Middle frontal gyrus (tissue), 1 donor: ENCODE results near the gene ARHGAP23.
"Not testable (repeated sequence)": the region's sequence is repeated elsewhere in the genome, so short reads cannot be mapped to it uniquely, and the experiment has no call there.

Experiments
- DNase-seq: peaks from one replicate; pipeline ENCODE4 v3.0.0-alpha.2; 2015; ENCODE audit warnings: low spot score; ENCODE audit errors: extremely low spot score

Gene ARHGAP23

DNA sequence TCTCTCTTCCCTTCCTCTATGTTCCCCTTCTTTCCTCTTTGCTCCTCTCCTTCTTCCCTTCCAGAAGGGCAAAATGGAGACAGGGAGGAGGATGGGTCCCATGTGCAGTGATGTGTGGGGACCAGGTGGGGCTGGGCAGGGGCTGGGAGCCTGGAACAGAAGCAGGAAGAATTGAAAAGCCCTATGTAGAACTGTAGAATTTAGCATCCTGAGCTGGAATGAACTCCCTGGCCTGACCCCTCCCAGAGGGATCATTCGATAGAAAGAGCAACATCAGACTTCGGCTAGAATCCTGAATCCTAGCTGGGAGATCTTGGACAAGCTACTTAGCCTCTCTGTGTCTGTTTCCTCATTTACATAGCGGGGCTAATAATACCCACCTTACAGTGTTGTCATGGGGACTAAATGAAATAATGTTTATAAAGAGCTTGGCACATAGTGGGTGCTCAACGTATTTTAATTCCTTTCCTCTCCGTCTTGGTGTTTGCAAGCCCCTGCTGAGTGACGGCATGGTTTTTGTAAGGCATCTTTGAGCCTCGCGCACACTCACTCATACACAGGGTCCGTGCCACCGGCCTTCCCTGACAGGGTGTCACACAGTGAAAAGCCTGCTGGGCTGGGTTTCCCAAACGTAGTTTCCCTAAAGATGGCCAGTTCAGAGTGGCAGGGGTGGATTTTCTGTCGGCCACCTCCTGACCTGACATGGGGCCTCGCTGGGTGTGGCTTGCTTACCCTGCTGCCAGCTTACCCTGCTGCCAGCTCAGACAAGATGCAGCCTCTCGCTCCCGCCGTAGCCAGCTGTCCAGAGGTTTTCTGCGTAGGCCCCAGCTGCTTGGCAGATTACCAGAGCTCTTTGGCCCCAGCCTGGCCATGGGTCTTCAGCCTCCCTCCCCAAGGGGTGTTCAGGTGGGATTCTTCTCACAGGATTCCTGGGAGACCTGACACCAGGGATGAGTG is 6.1 kb upstream of the ARHGAP23 start:
- DNase-seq = no peak

DNA sequence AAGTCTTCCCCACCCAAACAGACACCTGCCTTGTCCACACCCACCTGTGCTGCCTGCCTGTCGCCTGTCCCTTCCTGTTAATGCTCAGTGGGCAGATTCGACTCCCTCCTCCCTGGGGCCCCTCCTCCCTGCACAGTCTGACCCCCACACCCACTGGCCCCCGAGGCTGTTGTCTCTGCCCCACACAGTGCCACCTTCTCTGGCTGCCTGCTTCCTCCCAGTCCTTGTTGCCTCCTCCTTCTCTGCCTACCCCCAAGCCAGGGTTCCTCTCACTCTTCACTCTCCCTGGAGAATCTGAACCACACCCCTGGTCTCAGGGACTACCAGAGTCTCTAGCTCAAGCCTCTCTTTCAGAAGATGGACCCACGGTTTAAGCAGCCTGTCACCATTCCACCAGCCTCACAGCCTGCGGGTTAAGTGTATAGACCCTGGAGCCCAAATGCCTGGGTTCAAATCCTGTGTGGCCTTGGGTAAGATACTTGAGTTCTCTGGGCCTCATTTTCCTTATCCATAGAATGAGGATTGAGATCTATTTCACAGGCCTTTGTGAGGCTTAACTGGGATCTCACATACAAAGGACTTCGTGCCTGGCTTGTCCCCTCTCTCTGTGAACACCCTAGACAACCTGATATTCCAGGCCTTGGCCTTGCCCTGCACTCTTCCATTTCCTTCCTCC is 3.8 kb upstream of the ARHGAP23 start:
- DNase-seq = no peak

DNA sequence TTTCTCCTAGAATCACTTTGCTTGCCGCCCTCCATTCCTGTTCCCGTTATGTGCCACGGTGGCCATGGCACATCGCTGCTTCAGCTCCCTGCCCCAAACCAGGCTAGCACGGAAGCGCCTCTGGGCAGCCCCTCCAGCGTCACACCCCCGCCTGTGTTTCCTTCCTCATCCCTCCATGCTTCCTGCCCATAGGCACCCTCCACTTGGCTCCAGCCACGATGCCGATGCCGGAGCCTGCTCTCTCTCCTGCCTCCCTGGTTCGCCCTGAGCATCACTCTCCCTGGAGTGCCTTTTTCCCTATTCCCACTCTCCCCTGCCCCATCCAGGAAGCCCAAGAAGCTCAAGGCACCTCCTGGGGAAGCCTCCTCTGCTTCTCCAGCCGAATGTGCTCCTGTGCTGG is 3.2 kb upstream of the ARHGAP23 start:
- DNase-seq = no peak

DNA sequence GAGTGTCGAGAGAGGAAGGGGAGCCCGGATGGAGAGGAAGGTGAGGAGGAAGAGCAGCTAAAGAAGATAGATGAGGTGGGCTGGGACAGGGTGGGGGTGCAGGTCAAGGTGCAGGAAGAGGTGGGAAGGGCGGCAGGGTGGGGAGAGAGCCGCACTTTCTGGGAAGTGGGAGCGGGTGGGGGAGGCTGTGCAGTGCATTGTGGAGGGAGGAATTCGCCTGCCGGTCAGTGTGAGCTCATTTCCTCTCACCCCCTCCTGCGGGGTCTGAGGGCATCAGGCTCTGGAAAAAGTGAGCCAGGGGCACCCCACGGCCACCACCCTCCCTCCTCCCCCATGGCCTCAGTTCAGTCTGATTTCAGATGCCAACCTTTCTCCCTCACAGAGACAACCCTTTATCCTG is 2.5 kb upstream of the ARHGAP23 start:
- no peak for DNase-seq

DNA sequence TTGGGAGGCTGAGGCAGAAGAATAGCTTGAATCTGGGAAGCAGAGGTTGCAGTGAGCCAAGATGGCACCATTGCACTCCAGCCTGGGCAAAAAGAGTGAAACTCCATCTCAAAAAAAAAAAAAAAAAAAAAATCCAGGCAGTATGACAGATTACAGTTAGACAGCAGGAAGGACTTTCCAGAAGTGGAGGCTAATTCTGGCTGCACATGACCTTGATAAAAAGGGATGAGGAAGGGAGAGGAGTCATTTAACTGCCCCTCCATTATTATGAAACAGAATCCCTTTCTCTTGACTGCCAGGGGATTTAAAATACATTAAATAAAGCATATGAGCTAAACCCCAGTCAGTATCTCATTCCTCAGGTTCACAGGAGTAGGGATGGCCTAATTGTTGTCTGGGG is 1.8 kb upstream of the ARHGAP23 start:
- no peak for DNase-seq

DNA sequence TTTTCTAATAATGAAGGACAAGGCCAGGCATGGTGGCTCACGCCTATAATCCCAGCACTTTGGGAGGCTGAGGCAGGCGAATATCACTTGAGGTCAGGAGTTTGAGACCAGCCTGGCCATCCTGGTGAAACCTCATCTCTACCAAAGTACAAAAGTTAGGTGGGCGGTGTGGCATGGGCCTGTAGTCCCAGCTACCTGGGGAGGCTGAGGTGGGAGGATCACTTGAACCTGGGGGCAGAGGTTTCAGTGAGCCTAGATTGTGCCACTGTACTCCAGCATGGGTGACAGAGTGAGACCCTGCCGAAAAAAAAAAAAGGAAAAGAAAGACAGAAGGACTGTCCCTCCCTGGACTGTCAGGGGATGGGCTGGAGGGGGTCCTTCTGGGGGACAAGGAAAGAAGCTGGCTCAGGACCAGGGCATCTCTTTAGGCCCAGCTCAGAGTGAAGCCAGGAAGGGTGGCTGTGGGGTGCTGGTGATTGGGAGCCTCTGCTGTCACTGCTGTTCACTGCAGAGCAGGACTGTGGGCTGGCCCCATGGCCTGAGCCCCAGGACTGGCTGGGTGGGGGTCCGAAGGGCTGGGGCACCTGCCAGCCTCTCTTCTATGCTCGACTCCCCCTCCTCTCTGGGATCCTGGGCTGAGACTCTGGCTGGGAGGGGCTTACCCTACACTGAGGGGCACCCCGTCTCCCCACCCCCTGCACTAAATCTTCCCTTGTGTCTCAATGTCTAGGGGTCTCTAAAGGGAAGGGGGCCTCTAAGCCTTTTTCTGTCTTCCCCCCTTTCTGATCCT is 909 bp upstream of the ARHGAP23 start:
- DNase-seq = no peak

DNA sequence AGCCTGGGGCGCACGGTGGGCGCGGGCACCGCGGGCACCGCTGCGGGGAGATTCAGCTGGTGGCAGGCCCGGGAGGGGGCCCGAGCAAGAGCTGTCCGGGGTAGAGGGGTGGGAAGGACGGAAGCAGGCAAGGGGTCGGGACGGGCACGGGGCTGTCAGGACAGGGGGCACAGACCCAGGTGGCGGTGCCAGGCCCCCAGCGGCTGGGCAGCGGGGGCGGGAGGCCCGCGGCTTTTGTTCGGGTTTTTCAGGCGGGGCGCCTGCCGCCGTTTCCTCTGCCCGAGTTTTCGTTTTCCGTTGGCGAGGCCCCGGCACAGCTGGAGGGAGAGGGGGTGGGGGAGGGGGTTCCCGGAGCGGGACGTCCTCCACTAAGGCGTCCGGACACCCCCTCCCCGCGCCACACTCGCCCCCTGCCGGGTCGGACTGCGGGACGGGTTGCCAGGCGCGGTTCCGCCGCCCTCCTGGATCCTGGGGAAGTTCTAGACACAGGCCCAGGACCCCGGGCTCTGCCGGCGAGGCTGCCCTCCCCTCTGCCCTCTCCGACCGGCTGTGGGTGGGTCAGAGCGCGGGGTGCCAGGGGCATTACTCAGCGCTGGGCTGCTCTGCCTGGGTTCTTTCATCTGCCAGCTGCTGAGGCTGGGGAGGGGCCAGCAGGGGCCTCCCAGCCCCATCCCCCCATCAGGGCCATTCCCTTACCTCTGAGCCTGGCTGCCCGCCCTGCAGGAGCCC is 543 bp downstream of the ARHGAP23 start:
- peak; percentile 24 for DNase-seq

DNA sequence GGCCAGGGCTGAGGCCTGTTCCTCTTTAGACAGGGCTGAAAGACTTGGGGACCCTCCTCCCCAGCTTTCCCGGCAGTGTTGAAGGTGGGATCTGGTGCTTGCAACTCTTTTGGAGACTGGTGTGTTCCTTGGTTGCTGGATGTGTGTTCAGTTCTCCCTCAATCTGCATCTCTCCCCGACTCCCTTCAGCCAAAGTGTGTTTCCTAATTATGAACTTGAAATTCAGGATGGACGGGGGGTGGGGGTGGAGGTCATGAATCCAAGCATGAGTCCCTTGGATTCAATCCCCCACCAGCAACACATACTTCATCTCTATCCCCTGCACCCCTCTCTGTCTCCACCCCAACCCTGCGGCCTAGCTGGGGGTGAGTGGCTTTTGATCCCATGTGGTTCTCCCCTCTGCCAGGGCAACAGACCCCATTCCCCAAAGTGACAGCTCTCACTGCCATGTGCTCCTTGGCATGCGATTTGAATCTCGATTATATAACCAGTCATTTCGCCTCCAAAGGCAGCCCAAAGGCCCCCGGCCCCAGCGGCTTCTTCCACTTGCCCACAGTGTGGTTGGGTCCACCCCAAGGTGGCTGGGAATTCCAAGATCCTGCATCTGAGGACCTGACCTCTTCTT is 1.3 kb downstream of the ARHGAP23 start:
- DNase-seq = no peak

DNA sequence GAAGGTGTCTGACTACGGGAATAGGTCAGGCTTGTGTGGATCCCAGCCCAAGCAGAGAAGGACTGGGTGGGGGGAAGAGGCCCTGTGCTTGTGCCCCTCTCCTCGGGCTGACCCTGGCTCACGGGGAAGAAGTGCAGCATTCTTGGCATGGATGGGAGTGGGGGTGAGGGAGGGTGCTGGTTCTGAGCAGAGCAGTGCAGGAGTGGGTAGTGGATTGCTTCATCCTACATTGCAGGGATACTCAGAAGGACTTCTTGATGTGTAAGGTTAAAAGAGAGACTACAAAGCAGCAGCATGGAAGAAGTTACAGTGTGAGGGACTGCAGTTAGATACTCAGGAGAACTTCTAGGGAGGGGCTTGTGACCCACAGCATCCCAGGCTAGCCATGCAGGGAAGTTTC is 2.1 kb downstream of the ARHGAP23 start:
- no peak for DNase-seq

DNA sequence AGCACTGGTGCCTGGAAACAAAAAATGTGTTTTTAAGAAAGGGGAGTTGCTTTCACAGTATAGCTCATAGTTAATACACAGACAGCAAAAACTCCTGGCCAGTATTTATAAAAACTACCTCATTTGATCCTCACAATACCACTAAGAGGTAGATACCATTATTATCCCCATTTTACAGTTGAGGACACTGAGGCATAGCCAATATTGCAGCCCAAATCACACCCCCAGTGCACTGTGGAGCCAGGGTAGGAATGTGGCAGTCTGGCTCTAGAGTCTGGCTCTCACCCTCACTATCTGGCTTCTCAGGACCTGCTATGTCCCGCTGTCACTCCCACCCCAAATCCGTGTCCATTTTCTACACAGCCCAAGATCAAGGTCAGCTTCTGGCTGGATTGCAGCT is 2.6 kb downstream of the ARHGAP23 start:
- DNase-seq = no peak

DNA sequence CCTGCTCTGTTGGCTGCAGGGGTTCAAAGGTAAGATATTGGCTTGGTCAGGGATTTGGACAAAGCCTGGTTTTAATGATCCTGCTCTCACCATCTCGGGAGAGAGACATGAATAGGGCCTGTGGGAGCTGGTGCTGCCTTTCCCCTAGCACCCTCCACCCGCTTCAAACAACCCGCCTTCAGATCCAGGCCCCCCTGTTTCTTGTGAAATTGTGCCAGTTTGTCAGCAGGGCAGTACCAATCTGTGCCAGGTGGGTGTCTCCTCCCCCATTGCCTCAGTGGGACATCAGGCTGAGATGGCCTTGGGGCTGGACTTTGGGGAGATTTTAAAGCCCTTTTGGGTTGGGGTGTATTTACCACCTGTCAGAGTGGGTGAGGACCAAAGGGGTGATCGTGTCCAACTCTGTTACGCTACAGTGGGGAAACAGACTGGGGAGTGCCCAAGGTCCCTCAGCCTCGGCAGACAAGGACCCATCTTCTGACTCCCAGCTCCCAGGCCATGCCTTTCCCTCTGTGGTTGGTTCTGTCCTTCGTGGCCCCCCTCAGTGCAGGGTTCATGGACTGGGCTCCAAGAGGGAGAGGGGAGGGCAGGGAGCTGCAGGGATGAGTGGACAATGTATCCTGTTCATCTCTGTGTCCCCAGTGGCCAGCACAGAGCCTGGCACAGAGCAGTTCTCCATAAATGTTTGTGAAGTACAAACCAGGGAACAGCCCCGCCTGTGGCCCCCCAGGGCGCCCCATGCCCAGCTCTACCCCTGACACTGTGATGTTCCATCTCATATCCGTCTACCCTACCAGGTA is 3.3 kb downstream of the ARHGAP23 start:
- peak; percentile 71 for DNase-seq

DNA sequence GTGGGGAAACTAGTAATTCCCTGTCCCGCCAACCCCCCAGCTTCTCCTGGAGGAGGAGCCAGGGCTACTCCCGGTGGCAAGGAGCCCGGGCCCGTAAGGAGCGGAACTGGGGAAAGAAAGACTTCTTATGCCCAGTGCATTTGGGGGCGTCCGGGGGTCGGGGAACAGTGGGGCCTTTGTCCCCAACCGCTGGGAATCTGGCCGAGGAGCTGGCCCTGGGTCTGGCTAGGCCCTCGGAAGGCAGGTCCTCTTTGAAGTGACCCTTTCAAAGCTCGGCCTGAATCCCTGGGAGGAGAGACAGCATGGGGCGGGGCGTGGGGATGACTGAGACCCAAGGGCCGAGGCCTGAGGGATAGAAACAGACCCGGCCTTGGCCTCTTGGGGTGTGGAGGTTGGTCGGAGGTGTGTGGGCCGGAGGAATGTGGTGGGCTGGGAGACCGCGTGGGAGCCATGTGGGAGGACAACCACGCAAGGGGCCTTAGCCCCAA is 6.0 kb downstream of the ARHGAP23 start:
- DNase-seq = no peak

DNA sequence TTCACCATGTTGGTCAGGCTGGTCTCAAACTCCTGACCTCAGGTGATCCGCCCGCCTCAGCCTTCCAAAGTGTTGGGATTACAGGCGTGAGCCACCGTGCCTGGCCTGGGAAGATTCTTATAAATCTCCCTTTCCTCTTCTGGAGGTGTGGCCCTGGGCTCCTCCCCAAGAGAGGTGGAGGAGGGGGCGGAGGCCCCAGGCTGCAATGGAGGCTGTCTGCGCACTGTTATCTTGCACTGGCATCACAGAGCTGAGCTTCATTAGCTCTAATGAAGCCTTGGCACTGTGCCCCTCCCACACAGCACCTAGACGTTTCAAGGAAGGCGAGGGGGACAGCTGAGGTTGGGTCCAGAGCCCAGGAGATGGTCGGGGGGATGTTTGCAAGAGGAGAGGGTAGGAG is 7.5 kb downstream of the ARHGAP23 start:
- no peak for DNase-seq

DNA sequence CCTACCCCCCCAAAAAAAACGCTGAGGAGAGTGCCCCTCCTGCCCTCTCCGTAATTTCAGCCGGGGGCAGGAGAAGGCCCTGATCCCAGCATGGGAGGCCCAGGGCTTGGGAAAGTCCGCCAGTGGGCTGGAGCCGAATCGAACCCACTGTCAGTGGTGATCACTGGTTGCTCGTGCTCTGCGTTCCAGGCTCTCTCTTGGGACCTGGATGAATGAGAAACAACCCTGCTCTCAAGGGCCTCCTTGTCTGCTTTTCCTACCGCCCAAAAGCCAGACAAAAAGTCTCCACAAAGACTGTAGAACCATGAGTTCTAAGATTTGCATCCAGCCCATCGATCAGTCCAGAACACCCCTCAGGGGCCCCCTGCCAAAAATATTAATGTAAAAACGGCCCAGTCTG is 8.1 kb downstream of the ARHGAP23 start:
- no peak for DNase-seq

DNA sequence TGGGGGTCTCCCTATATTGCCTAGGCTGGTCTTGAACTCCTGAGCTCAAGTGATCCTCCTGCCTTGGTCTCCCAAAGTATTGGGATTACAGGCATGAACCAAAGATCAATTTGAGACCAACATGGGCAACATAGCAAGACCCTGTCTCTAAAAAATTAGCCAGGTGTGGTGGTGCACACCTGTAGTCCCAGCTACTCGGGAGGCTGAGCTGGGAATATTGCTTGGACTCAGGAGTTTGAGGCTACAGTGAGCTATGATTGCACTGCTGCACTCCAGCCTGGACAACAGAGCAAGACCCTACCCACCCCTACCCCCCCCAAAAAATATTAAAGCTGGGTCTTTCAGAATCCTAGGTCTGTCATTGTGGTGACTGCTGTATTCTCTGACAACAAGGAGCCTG is 9.0 kb downstream of the ARHGAP23 start:
- not testable (repeated sequence) for DNase-seq

DNA sequence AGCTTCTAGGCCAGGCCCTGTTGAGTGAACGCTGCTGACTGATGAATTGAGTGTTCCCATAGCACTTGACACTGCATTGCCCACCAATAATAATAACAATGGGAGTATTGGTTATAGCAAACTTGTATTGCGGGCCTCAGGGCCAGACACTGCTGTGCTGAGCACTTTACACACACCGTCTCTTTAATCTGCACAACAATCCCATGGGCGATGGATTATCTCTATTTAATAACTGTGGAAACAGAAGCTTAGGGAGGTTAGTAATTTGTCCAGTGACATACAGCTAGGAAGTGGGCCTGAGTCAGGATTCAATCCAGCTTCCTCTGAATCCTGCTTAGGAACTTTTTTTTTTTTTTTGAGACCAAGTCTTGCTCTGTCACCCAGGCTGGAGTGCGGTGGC is 11.2 kb downstream of the ARHGAP23 start:
- no peak for DNase-seq

DNA sequence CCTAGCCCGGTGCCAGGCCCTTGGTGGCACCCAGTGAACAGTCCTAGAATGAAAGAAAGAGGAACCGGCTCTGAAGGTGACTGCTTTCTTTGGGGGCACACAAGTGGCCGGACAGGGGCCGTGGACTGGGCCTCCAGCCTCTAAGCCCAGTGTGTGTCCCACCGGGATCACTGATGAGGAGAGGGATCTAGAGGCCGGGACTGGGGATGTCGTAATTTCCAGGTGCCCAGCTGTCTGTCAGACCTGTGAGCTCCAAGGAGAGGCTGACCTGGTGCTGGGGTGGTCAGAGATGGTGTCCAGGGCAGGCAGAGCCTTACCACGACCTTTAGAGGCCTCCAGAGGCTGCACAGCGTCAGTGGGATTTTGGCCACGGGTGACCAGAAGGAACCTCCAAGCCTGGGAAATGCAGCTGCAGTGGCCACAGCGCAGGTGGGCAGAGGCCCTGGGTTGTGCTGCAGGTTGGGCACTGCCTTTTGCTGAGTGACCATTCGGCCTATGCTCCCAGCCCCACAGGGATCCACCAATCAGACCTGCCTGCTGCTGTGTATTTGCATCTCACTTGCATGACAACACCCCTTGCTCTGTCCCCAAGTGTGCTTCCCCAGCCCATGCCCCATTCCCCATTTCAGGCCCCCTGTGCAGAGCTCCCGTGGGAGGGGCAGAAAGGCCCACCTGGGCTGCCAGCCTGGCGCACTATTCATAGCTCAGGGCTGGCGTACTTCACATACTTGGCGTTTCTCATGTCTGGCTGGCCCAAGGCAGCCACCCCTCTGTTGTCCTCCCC is 12.5 kb downstream of the ARHGAP23 start:
- no peak for DNase-seq

DNA sequence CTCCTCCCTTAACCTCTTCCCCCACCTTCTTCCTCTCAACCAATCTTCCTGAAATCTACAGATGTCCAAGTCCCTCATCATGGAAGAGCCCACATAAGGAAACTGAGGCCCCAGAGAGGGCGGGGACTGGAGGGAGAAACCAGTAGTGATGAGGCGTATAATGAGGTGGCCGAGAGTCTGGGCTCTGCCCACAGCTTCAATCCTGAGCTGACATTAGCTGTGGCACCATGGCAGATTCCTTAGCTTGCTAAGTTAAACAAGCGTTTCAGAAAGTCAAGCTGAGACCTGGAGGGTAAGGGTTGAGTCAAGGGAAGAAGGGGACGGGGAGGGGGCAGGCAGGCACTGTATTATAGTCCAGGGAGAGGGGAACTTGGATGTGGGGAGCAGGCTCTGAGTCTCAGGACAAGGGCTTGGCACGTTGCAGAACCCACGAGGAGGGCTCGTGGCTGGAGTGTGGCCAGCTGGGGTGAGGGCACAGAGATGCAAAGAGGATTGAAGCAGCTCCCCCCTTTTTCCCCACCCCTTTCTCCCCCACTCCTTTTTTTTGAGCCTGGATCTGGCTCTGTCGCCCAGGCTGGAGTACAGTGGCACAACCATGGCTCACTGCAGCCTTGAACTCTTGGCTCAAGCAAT is 13.3 kb downstream of the ARHGAP23 start:
- no peak for DNase-seq

DNA sequence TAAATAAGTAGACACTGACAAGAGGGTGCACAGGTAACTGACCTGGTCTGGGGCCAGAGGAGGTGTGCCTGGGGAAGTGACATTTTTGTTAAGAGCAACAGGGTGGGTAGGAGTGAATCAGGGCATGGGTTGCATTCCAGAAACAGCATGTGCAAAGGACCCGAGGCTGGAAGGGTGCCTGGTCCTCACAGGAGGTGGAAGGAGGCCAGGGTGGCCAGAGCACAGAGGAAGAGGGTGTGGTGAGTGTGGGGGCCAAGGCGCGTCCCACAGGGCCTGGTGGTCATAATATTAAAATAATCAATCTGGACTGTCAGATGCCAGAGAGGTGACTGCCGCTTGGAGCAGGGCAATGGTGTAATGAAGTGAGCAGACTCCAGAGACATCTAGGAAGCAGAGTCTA is 14.3 kb downstream of the ARHGAP23 start:
- DNase-seq = no peak
